Ishikawa (cell line): ENCODE results near the gene SMG1.

Experiments
- CEBPB ChIP-seq: IDR thresholded peaks from 2 replicates; pipeline ENCODE4 v1.6.1; 2012
- CREB1 ChIP-seq: IDR thresholded peaks from 2 replicates; pipeline ENCODE4 v1.6.1; 2012; ENCODE audit warnings: low read depth
- EGR1 ChIP-seq: IDR thresholded peaks from 2 replicates; pipeline ENCODE4 v1.6.1; 2012
- EP300 ChIP-seq: IDR thresholded peaks from 2 replicates; pipeline ENCODE4 v1.6.1; 2012; ENCODE audit warnings: borderline replicate concordance
- FOXM1 ChIP-seq: IDR thresholded peaks from 2 replicates; pipeline ENCODE4 v1.6.1; 2012; ENCODE audit warnings: low read depth, borderline replicate concordance
- NFIC ChIP-seq: IDR thresholded peaks from 2 replicates; pipeline ENCODE4 v1.6.1; 2012
- RAD21 ChIP-seq: IDR thresholded peaks from 2 replicates; pipeline ENCODE4 v1.6.1; 2012; ENCODE audit warnings: low read depth
- REST ChIP-seq: IDR thresholded peaks from 2 replicates; pipeline ENCODE4 v1.6.1; 2012; ENCODE audit warnings: low read depth, mild to moderate bottlenecking
- TAF1 ChIP-seq: IDR thresholded peaks from 2 replicates; pipeline ENCODE4 v1.6.1; 2012; ENCODE audit warnings: low read depth, mild to moderate bottlenecking
- TCF12 ChIP-seq: IDR thresholded peaks from 2 replicates; pipeline ENCODE4 v1.6.1; 2012; ENCODE audit warnings: low read depth
- TEAD4 ChIP-seq: IDR thresholded peaks from 2 replicates; pipeline ENCODE4 v1.6.1; 2012
- YY1 ChIP-seq: IDR thresholded peaks from 2 replicates; pipeline ENCODE4 v1.6.1; 2012; ENCODE audit warnings: low read depth
- ZBTB7A ChIP-seq: IDR thresholded peaks from 2 replicates; pipeline ENCODE4 v1.6.1; 2012; ENCODE audit warnings: low read depth
- TF ChIP-seq, protein P1 (sequence below): IDR thresholded peaks from 2 replicates; pipeline ENCODE4 v1.6.1; 2012
- TF ChIP-seq, protein P2 (sequence below): IDR thresholded peaks from 2 replicates; pipeline ENCODE4 v1.6.1; 2012

The SMG1 gene

GRCh38 chr16:18784917-18785623, 141.1 kb downstream of the SMG1 start:
- TF ChIP-seq EGR1: no peak
- no peak for TF ChIP-seq EP300
- no peak for TF ChIP-seq CEBPB
- TF ChIP-seq RAD21: no peak
- TF ChIP-seq, protein P1, sequence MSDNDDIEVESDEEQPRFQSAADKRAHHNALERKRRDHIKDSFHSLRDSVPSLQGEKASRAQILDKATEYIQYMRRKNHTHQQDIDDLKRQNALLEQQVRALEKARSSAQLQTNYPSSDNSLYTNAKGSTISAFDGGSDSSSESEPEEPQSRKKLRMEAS: no peak
- no peak for TF ChIP-seq FOXM1
- TF ChIP-seq CREB1: no peak
- TF ChIP-seq TEAD4: no peak
- no peak for TF ChIP-seq ZBTB7A
- no peak for TF ChIP-seq TAF1
- no peak for TF ChIP-seq YY1
- TF ChIP-seq TCF12: no peak
- TF ChIP-seq REST: no peak
- TF ChIP-seq, protein P2, sequence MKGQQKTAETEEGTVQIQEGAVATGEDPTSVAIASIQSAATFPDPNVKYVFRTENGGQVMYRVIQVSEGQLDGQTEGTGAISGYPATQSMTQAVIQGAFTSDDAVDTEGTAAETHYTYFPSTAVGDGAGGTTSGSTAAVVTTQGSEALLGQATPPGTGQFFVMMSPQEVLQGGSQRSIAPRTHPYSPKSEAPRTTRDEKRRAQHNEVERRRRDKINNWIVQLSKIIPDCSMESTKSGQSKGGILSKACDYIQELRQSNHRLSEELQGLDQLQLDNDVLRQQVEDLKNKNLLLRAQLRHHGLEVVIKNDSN: no peak
- TF ChIP-seq NFIC: no peak

- TF ChIP-seq CREB1: no peak
- TF ChIP-seq TAF1: no peak
- TF ChIP-seq TCF12: no peak
- no peak for TF ChIP-seq CEBPB
These were observed 142.5 kb downstream of the SMG1 start for GRCh38 chr16:18783430-18784341.

DNA sequence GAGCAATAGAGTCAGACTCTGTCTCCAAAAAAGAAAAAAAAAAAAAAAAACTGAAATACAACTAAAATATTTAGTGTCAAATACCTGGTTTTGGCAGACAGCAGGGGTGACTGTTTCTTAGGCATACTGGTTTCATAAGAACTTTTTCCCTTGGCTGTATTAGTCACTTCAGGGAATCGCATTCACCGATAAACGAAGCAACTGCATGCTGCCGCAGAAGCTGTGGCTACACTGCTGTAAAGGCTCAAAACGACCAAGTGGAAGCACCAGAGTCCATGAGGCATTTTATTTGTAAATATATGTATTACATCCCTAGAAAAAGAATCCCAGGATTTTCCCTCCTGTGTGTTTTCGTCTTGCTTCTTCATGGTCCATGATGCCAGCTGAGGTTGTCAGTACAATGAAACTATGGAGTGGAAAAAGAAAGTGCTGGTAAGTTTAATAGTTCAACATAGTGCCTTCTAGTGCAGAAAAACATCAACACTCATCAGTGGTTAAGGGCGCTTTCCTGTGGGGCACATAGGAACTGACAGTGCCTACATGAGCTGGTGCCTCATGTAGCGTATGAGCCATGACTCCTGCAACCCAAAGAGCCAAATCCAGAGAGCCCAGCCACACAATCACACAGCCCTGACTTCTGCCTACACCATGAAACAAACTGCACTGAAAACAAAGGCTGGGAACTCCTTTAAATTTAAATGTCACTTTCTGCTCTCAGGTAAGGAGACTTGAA, 143.3 kb downstream of the SMG1 start:
- TF ChIP-seq, protein P1: no peak
- TF ChIP-seq TAF1: no peak
- TF ChIP-seq CEBPB: no peak
- TF ChIP-seq EGR1: no peak
- TF ChIP-seq EP300: no peak
- no peak for TF ChIP-seq TCF12
- TF ChIP-seq RAD21: no peak
- no peak for TF ChIP-seq REST

DNA sequence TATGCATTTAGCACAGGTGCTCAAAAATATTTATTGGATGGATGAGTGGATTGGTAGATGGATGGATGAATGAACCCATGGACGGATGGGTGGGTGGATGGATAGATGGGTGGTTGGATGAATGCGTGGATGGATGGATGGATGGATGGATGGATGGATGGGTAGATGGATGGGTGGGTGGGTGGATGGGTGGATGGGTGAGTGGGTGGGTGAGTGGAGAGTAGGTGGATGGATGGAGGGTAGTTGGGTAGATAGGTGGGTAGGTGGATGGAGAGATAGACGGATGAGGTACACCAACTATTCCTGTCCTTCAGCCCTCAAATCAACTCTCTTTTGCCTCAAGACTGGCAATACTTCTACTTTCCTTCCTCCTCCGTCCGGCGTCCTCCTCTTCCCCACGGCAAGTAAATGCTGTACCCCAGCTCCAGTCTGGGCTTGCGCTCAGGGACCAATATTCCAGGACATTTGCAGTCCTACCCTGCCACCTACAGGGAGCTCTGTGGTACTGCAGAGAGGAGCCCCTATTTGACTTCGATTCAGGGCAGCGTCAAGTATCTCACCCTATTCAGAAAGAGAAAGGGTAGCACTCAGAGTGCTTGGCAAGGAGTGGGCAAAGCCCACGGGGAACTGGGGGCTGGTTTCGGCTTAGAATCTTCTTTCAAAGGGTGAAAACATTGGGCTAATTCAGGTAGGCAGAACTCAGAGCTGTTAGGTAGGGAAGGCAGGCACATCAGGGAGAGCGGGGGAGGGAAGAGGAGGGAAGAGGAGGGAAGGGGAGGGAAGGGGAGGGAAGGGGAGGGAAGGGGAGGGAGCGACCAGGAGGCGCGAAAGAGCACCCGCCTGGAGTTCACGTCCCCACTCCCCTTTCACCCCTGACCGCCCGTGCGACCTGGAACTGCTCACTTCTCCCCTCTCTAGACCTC, 166.3 kb downstream of the SMG1 start:
- peak; percentile 59 for TF ChIP-seq RAD21
